ES-I3 (cell line): ENCODE data around the gene SELENOS.

Experiments
- H3K36me3 ChIP-seq: 2 replicates; pipeline ENCODE4 v1.6.1; 2013; ENCODE audit warnings: mild to moderate bottlenecking, low read length, control low read depth, moderate library complexity; ENCODE audit not compliant: insufficient read depth
- H3K4me1 ChIP-seq: 2 replicates; pipeline ENCODE4 v1.6.1; 2013; ENCODE audit warnings: mild to moderate bottlenecking, control low read depth, low read length; ENCODE audit not compliant: insufficient read depth
- H3K9ac ChIP-seq: 2 replicates; pipeline ENCODE4 v1.6.1; 2013; ENCODE audit warnings: low read depth, mild to moderate bottlenecking, low read length, moderate library complexity
- H3K9me3 ChIP-seq: 2 replicates; pipeline ENCODE4 v1.6.1; 2013; ENCODE audit warnings: mild to moderate bottlenecking, low read length, moderate library complexity; ENCODE audit not compliant: control insufficient read depth, insufficient read depth

Gene SELENOS

DNA sequence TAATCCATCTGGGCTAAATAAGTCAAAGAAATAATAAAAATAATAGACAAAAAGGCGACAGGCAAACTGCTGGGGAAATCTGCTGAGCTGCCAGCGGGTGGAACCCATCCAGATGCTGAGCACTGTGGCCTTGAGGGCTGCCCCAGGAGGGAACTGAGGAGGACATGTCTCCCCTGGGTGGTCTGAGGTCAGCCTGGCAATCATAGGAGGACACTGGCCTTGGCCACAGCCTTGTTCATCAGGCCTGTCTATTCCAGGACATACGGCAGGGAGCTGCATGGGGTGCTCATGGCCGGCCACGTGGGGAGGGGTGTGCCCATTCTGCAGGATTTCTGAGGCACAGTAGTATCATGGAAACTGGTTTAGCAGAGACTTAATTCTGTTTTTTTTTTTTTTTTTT, 39.2 kb upstream of the SELENOS start:
- no peaks in the 10 kb centered on the region for H3K9me3 ChIP-seq
- no peaks in the 10 kb centered on the region for H3K36me3 ChIP-seq
- H3K4me1 ChIP-seq: no peaks in the 10 kb centered on the region
- no peak overlapping the region for H3K9ac ChIP-seq

GRCh38 chr15:101315736-101316135, 38.5 kb upstream of the SELENOS start:
- Histone ChIP-seq H3K4me1 (no peaks in the 10 kb centered on the region), H3K9me3 (no peaks in the 10 kb centered on the region), H3K9ac (no peak overlapping the region), H3K36me3 (no peaks in the 10 kb centered on the region)

DNA sequence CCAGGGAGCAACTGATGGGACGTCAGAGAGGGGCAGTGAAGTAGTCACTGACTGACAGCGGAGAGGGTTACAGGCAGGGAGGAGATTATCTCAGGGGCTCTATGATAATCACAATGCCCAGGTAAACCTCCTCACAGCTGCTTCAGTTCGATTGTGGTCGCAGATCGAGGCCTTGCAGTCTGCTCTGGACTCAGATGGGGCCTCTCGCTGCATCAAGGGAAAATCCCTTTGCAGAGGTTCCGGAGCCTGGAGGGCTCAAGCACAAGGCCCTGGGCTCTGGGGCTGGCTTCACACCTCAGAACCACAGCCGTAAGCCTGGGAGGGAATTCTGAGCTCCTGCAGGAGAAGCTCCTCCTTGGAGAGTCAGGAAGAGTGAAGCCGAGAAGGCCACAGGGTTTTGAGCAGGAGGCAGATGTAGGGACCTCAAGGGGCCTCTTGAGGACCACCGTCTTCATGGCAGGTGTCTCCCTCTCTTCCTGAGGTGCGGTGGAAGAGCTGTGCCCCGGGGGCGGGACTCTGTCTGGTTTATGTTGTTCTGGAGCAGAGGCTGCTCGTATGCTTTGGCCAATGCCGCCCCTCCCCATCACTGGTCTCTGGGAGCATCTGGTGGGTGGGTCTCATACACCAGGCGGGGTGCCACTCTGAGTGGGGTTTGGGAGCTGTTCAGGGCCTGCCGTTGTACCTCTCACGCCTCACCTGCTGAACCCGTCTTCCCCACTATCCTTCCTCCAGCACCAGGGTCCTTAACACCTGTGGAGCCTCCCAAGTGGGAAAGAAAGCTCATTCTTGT, 37.2 kb upstream of the SELENOS start:
- no peak overlapping the region for H3K9ac ChIP-seq
- no peaks in the 10 kb centered on the region for H3K4me1 ChIP-seq
- H3K36me3 ChIP-seq: no peaks in the 10 kb centered on the region
- no peaks in the 10 kb centered on the region for H3K9me3 ChIP-seq

DNA sequence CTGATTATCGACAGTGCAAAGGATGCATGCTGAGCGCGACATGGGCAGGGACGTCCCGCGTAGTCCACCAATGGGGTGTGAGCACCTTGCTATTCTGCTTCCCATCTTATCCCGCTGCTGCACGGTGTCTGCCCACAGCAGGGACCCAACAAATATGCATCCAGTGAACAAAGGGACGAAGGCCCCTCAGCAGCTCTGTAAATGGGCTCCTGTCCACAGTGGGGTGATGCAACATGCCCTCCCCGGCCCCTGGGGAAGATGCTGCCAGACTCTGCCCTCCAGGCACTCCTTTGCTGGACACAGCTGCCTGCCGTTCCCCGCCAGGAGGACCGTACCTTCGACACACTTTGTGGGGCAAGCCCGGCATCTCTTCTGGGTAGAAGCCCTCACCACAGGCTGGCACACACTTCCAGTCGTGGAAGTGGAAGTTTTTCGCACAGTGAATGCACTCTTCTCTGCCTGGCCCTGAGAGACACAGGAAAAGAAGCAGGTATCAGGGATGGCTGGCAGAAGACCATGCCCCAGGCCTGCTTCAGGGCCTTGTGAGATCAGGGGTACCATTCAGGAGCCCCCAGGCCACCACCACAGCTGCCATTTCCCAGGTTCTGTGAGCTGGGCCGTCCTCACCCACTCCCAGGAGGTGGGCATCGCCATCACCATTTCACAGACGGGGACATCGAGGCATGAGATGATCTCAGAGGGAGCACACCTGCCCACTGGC, 35.9 kb upstream of the SELENOS start:
- no peaks in the 10 kb centered on the region for H3K9me3 ChIP-seq
- no peak overlapping the region for H3K9ac ChIP-seq
- no peaks in the 10 kb centered on the region for H3K36me3 ChIP-seq
- no peaks in the 10 kb centered on the region for H3K4me1 ChIP-seq

DNA sequence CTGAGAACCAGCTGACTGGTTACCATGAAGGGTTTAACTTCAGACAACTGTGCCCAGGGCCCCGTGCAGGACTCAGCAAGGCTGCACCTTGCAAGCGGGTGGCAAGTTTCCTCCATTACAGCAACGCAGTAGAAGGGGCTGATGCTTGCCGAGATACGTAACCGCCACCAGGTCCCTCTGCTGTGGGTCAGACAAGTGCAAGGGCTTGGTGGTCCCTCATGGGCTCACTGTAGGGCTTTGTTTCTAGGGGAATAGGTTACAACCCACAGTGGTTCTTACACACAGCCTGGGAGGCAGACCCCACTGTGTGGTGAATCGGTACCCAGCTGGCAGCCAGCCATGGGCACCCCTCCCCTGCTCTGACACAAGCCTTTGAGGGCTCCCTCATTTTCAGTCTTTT, 33.2 kb upstream of the SELENOS start:
- no peaks in the 10 kb centered on the region for H3K9me3 ChIP-seq
- H3K36me3 ChIP-seq: no peaks in the 10 kb centered on the region
- no peak overlapping the region for H3K9ac ChIP-seq
- no peaks in the 10 kb centered on the region for H3K4me1 ChIP-seq

DNA sequence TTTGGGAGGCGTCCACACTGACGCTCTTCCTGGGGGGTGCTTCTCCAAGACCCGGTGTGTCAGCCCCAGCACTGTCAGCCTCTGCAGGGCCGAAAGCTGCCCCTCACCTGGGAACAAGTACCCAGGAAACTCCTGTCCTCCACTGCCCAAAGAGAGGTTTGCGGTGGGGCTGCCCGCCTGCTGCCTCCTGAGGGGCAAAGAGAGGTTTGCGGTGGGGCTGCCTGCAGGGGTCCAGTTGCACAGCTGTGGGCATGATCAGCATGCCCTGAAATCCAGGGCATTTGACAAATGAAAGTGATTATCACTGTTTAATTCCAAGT, 32.8 kb upstream of the SELENOS start:
- H3K9ac ChIP-seq: no peak overlapping the region
- H3K4me1 ChIP-seq: no peaks in the 10 kb centered on the region
- H3K9me3 ChIP-seq: no peaks in the 10 kb centered on the region
- H3K36me3 ChIP-seq: no peaks in the 10 kb centered on the region

GRCh38 chr15:101309436-101310160, 32.3 kb upstream of the SELENOS start:
- no peaks in the 10 kb centered on the region for H3K36me3 ChIP-seq
- no peaks in the 10 kb centered on the region for H3K4me1 ChIP-seq
- H3K9me3 ChIP-seq: no peaks in the 10 kb centered on the region
- no peak overlapping the region for H3K9ac ChIP-seq

DNA sequence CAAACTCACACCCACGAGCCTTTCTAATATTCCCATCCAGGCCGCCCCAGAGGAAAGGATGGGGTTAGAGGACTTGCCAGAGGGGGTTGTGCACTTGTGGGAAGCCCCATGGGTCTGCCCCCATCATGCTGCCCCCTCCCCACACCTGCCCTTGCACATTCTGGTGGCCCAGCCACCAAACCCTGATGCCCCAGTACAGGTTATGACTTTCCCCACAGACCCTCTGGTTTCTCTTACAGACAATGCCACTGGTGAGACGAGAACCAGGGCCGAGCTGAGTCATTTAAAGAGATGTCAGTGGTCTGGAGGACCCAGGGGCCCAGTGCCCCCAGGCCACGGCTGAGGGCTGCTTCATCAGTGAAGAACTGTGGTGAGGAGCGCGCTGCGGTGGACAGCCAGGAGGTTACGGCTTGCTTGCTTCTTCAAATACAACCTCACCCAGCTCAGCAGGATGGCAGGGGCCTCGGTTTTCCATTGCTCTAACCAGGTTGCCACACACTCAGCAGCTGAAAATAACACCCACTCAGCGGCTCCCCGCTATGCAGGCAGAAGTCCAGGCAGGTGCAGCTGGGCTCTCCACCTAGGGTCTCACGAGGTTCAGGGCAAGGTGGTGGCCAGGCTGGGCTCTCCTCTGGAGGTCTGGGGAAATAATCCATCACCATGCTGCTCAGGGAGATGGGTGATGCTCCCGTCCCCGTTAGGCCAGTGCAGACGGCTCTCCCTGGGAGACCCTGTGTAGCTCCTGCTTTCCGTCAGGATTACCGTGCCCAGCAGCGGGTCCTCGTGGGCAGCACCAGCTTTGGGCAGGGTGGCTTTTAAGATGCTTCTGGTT, 31.5 kb upstream of the SELENOS start:
- Histone ChIP-seq H3K9me3 (no peaks in the 10 kb centered on the region), H3K36me3 (no peaks in the 10 kb centered on the region; the same call in 1 of the 2 replicates), H3K9ac (no peak overlapping the region), H3K4me1 (no peaks in the 10 kb centered on the region)

DNA sequence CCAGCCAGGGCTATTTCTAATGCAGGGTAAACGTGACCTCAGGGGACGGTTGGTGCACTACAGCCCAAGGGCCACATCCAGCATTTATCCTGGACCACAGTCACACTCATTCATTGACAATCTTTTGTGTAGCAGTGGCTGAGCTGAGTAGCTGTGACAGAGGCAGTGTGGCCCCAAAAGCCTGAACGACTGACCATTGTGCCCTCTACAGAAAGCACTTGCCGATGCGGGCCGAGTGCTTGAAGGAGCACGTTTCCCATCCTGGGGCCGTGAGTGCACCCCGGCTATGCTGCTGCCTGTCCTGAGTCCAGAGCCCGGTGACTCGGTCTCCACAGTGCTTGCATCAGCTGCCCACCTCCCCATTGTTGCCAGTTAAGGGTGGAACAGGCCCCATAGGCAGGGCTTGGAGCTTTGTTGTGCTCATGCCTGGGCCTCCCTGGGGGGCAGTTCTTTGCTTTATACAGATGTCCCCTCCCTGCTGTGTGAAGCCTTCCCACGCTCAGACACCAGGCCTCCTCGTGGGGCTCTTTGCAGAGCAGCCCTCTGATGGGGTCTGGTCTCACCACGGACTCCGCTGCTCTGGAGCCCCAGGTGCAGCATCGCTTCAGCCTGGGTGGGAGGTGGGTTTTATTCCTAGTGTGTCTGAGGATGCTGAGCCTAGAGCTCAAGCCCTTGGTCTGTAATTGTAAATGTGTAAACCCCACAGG, 30.8 kb upstream of the SELENOS start:
- Histone ChIP-seq H3K9ac (no peak overlapping the region), H3K9me3 (no peaks in the 10 kb centered on the region)

GRCh38 chr15:101307048-101307896, 30.0 kb upstream of the SELENOS start:
- H3K4me1 ChIP-seq: no peaks in the 10 kb centered on the region
- H3K9ac ChIP-seq: no peak overlapping the region
- no peaks in the 10 kb centered on the region; the same call in 1 of the 2 replicates for H3K36me3 ChIP-seq
- no peaks in the 10 kb centered on the region for H3K9me3 ChIP-seq

More for the DNA sequence above, 30.8 kb upstream of the SELENOS start:
- H3K36me3 ChIP-seq: no peaks in the 10 kb centered on the region; the same call in 1 of the 2 replicates
- no peaks in the 10 kb centered on the region for H3K4me1 ChIP-seq

DNA sequence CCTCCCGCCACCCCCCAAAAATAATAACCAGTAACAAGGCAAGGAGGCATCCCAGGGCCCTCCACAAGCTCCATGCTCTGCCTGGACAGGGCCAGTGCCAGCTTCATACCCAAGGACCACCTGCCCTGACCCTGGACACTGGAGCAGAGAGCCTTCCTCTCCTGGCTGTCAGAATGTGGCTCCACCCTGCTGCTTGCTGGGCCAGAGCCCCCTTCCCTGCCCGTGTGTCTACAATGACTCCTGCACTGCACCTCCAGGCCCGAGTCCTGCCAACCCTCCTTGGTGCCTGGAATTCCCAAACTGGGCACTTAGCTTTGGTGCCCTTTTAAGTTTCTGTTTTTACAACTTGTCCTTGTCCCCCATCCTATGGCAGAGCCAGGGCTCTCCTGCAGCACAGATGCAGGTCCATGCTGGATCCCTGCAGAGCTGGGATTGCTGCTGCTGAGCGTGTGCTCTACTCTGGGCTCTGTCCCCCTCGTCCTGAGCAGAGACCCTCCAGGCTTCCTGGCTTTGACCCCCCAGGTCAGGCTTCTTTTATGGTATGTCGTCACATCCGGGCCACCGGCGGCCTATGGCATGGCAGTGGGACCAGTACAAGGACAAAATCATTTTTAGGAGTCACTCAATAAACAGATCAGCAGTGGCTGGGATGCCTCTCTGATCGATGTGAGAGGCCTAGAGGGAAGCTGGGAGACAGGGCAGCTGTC, 29.2 kb upstream of the SELENOS start:
- no peaks in the 10 kb centered on the region for H3K9me3 ChIP-seq
- no peaks in the 10 kb centered on the region; the same call in 1 of the 2 replicates for H3K36me3 ChIP-seq
- no peak overlapping the region for H3K9ac ChIP-seq
- no peaks in the 10 kb centered on the region for H3K4me1 ChIP-seq

DNA sequence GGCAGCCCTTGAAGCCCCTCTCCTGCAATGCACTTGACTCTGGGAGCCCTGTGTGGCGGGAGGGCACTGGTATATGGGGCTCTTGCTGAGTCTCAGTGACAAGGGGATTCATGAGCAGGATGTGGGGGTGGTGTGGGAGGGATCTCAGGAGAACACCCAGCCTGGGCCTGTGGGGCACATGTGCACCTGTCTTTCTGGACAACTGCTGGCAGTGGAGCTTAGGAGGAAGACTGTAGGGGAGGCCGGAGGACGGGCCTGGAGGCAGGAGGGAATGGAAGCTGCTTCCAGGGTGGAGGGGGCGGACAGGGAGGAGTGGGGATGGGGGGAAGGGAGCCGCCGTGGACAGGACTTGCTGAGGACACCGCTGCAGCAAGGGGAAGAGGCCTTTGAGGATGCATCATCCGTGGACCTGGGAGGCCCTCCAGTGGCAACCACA, 28.6 kb upstream of the SELENOS start:
- Histone ChIP-seq H3K36me3 (no peaks in the 10 kb centered on the region; the same call in 1 of the 2 replicates), H3K4me1 (no peaks in the 10 kb centered on the region), H3K9me3 (no peaks in the 10 kb centered on the region), H3K9ac (no peak overlapping the region)
